K562 (cell line): ENCODE measurements around the gene HOATZ. TPM values are rescaled to one million over a fixed set of nuclear protein-coding genes. Genes with fewer than 3 reads are reported as not detected.

Experiments
- ATAC-seq: fragments of 200-7000 bp; cut with Tn5 transposase; 3 replicates; pipeline ENCODE4 v1.9.1; 2020; ENCODE audit warnings: moderate library complexity
- BruUV-seq: library from RNA; stranded (reverse); fragments of 400-500 nt; replicated peaks from 2 replicates; lab custom pipeline; 2021; lab: Mats Ljungman, UMichigan
- CTCF ChIA-PET: fragments of 300-600 bp; formaldehyde crosslinking; extraction: SDS; loops from one replicate; lab custom pipeline; 2021; ENCODE audit warnings: low intra/inter-chr PET ratio; lab: Yijun Ruan, JAX
- POLR2A ChIA-PET: fragments of 300-600, 350-650 bp; sonication (Branson Sonifier 250); formaldehyde crosslinking; extraction: SDS; loops from one replicate; lab custom pipeline; 2021; ENCODE audit warnings: antibody characterized with exemption, inconsistent platforms; lab: Yijun Ruan, JAX
- DNase-seq, 4 experiments: peaks; one replicate each; pipeline versions ENCODE4 v3.0.0 to v3.0.0-alpha.2; 2011 to 2018; ENCODE audit warnings: low spot score in 3 of 4, mixed read lengths in 3 of 4; ENCODE audit errors: extremely low read depth in 1 of 4
- FAIRE-seq: peaks from 2 replicates; lab custom pipeline; 2011; peaks lifted over from hg19 to GRCh38; lab: Jason Lieb, UNC
- H2AFZ ChIP-seq: 2 replicates; pipeline ENCODE4 v1.6.0; 2011; ENCODE audit warnings: low read depth, low read length, control low read depth, inconsistent platforms
- H3K27ac ChIP-seq: fragments of 200-600 bp; 3 replicates; pipeline ENCODE4 v1.8.0; 2011; ENCODE audit warnings: low read depth, mild to moderate bottlenecking, control low read depth, inconsistent platforms, low read length, moderate library complexity, mixed read lengths; ENCODE audit errors: extremely low read depth
- H3K27me3 ChIP-seq, 2 experiments: fragments of 300-600 bp in 1 of 2; 2 replicates in 1 of 2; 3 replicates in 1 of 2; pipeline versions ENCODE4 v1.6.0 to v1.8.0; 2011; ENCODE audit warnings: inconsistent platforms in 2 of 2, low read length in 2 of 2, mild to moderate bottlenecking in 1 of 2, mixed read lengths in 1 of 2, moderate library complexity in 1 of 2; ENCODE audit not compliant: control insufficient read depth in 2 of 2, insufficient read depth in 2 of 2
- H3K36me3 ChIP-seq: fragments of 300-600 bp; 3 replicates; pipeline ENCODE4 v1.8.0; 2011; ENCODE audit warnings: mild to moderate bottlenecking, low read length, inconsistent platforms; ENCODE audit not compliant: control insufficient read depth, insufficient read depth
- H3K4me1 ChIP-seq, 2 experiments: fragments of 200-600 bp in 1 of 2; replicated peaks in 1 of 2; 2 replicates in 1 of 2; 3 replicates in 1 of 2; pipeline versions ENCODE4 v1.5.1 to v1.8.0; 2011; ENCODE audit warnings: inconsistent platforms in 2 of 2, low read length in 2 of 2, mild to moderate bottlenecking in 1 of 2, mixed read lengths in 1 of 2, moderate library complexity in 1 of 2; ENCODE audit not compliant: control insufficient read depth in 2 of 2, insufficient read depth in 2 of 2
- H3K4me2 ChIP-seq: 2 replicates; pipeline ENCODE4 v1.6.1; 2011; ENCODE audit warnings: low read length, control low read depth, inconsistent platforms, mixed read lengths; ENCODE audit not compliant: insufficient read depth
- H3K4me3 ChIP-seq: fragments of 200-600 bp; sonication (generic), shearing (Covaris generic); 2 replicates; pipeline ENCODE4 v1.5.1; 2016; ENCODE audit warnings: control low read depth, inconsistent platforms
- H3K79me2 ChIP-seq: fragments of 200-600 bp; 3 replicates; pipeline ENCODE4 v1.8.0; 2011; ENCODE audit warnings: low read length, inconsistent platforms; ENCODE audit not compliant: control insufficient read depth, insufficient read depth
- H3K9ac ChIP-seq, 2 experiments: 2 replicates each; pipeline versions ENCODE4 v1.6.0 to v1.6.1; 2011; ENCODE audit warnings: low read depth in 2 of 2, low read length in 2 of 2, control low read depth in 1 of 2, inconsistent platforms in 1 of 2, mild to moderate bottlenecking in 1 of 2, mixed read lengths in 1 of 2; ENCODE audit not compliant: insufficient read depth in 1 of 2
- H3K9me1 ChIP-seq: one replicate; pipeline ENCODE4 v1.6.0; 2011; ENCODE audit warnings: inconsistent platforms, mild to moderate bottlenecking, low read length, moderate library complexity; ENCODE audit not compliant: control insufficient read depth, insufficient read depth
- H3K9me3 ChIP-seq: replicated peaks from 2 replicates; pipeline ENCODE4 v1.5.1; 2011; ENCODE audit warnings: low read depth, low read length, inconsistent platforms; ENCODE audit not compliant: control insufficient read depth, insufficient read depth
- H4K20me1 ChIP-seq: replicated peaks from 2 replicates; pipeline ENCODE4 v1.6.1; 2011; ENCODE audit warnings: low read length, inconsistent platforms, mixed read lengths; ENCODE audit not compliant: control insufficient read depth, insufficient read depth
- CEBPG ChIP-seq, 3 experiments: fragments of 200-800 bp in 1 of 3; sonication (Bioruptor generic) in 1 of 3; sonication (generic) in 1 of 3; formaldehyde crosslinking in 1 of 3; IDR thresholded peaks in 2 of 3; conservative IDR thresholded peaks in 1 of 3; 2 replicates each; pipeline versions ENCODE4 v1.6.1 to v1.8.0; 2016 to 2022; ENCODE audit warnings: missing compliant biosample characterization in 2 of 3, missing genetic modification characterization in 2 of 3, mild to moderate bottlenecking in 1 of 3, missing genetic modification reagents in 1 of 3
- DEAF1 ChIP-seq: fragments of 450-650 bp; formaldehyde crosslinking; IDR thresholded peaks from 2 replicates; pipeline ENCODE4 v1.4.0; 2020; ENCODE audit warnings: mild to moderate bottlenecking, moderate library complexity
- ETV5 ChIP-seq: sonication (generic); formaldehyde crosslinking; IDR thresholded peaks from 2 replicates; pipeline ENCODE4 v1.4.0; 2020; ENCODE audit warnings: low read depth, mild to moderate bottlenecking, missing genetic modification reagents
- PKNOX1 ChIP-seq: fragments of 450-650 bp; IDR thresholded peaks from 2 replicates; pipeline ENCODE4 v1.6.1; 2016
- PRDM10 ChIP-seq: fragments of 450-650 bp; IDR thresholded peaks from 2 replicates; pipeline ENCODE4 v1.6.1; 2018; ENCODE audit not compliant: partially characterized antibody
- TFAM ChIP-seq: fragments of 250-450 bp; sonication (Bioruptor Pico); conservative IDR thresholded peaks from 2 replicates; pipeline ENCODE4 v1.5.0; 2021; ENCODE audit warnings: mild to moderate bottlenecking, moderate library complexity
- ZNF263 ChIP-seq: sonication (generic); formaldehyde crosslinking; IDR thresholded peaks from 2 replicates; pipeline ENCODE4 v1.8.0; 2022; ENCODE audit warnings: mild to moderate bottlenecking, missing genetic modification reagents, borderline replicate concordance
- WGBS: fragments of 100-300 bp; shearing (Covaris generic); methylation state at CpG from one replicate; pipeline ENCODE4 v1.1.6; 2016; ENCODE audit warnings: low coverage, mixed read lengths; ENCODE audit not compliant: insufficient coverage; ENCODE audit errors: missing lambda C conversion rate; 5-methylcytosine and 5-hydroxymethylcytosine counted together
- in situ Hi-C: fragments of 300-500 bp; cut with MboI; formaldehyde crosslinking; loops from 4 replicates; pipeline ENCODE4 v1.15.0; 2018; ENCODE audit warnings: inconsistent platforms, mixed read lengths
- intact Hi-C: fragments of 100-400 bp; cut with micrococcal nuclease; formaldehyde crosslinking; loops from 2 replicates; pipeline ENCODE4 v1.14.2; 2022
- polyA plus RNA-seq, 8 experiments: library from polyadenylated mRNA; depleted of rRNA in 4 of 8; stranded (reverse) in 5 of 8; unstranded in 3 of 8; fragments of >200 nt; fragmentation: Nextera tagmentation in 2 of 8; fragmentation: Illumina TruSeq in 1 of 8; extraction: Ambion mirVana in 2 of 8; extraction: Trizol in 1 of 8; gene quantifications; 2 replicates each; pipeline versions ENCODE4 v1.2.1 to v1.2.3, GENCODE V29; 2011 to 2014; ENCODE audit warnings: inconsistent platforms in 1 of 8, missing spikeins in 1 of 8
- total RNA-seq, 7 experiments: library from RNA; depleted of rRNA in 6 of 7; stranded (reverse); fragments of >200 nt in 6 of 7; fragmentation: Illumina TruSeq in 2 of 7; extraction: Trizol in 2 of 7; gene quantifications; 2 replicates each; pipeline versions ENCODE4 v1.2.1 to v1.2.3, GENCODE V29; 2011 to 2021; ENCODE audit warnings: low replicate concordance in 1 of 7

Gene HOATZ
- total and polyA plus RNA-seq, 9 of the 15 experiments (the other 6 are each of a cell fraction or from before 2014, with no cell fraction given) = not detected

GRCh38 chr11:111518668-111519067 lies 4.1 kb downstream of the HOATZ start (continued):
- TF ChIP-seq PRDM10 = no peak
- TF ChIP-seq ZNF263 (CRISPR knock-in tag) = no peak
- no peak for TF ChIP-seq PKNOX1
- no peak for TF ChIP-seq ETV5
- TF ChIP-seq TFAM (CRISPR knock-in tag) = no peak
- TF ChIP-seq, all 486 proteins: peak for 0

GRCh38 chr11:111520560-111520959 lies 6.0 kb downstream of the HOATZ start:
- H3K9ac ChIP-seq = no peak overlapping the region
- no peak overlapping the region for H3K4me3 ChIP-seq
- intact Hi-C loops = no loop called here
- no peak overlapping the region for H3K27ac ChIP-seq
- no peaks in the 10 kb centered on the region for H3K4me1 ChIP-seq
- peaks cover 8 to 14% of the 10 kb centered on the region in 2 experiments for H3K27me3 ChIP-seq
- no peak for ATAC-seq
- H3K79me2 ChIP-seq = no peaks in the 10 kb centered on the region
- in situ Hi-C loops = no loop called here
- BruUV-seq = no TSS peak
- H3K4me2 ChIP-seq = no peak overlapping the region
- 5% methylated on average over 2 of the region's 2 CpGs for WGBS
- TF ChIP-seq DEAF1 (CRISPR knock-in tag) (no peak), CEBPG (CRISPR knock-in tag; IDR thresholded peaks at IDR 0.05) (no peak), CEBPG (tag; conservative IDR thresholded peaks at IDR 0.05 in 1 of 2, IDR thresholded peaks at IDR 0.05 in 1 of 2) (peak in 1 of 2 experiments; percentile 65; a peak in 2 of 4 replicates)
- TF ChIP-seq, all 486 proteins: peak for 1
- Histone ChIP-seq H3K9me1 (no peaks in the 10 kb centered on the region), H3K9me3 (no peaks in the 10 kb centered on the region), H3K36me3 (no peaks in the 10 kb centered on the region), H2AFZ (no peak overlapping the region), H4K20me1 (no peaks in the 10 kb centered on the region)
- FAIRE-seq = no peak
- ChIA-PET CTCF (no interaction called here), POLR2A (interaction anchor here (0.7 kb wide), 1 partner anchor 80 kb away, joined by 3 read pairs; no protein-coding TSS in a partner anchor)
- no peak for DNase-seq
